T1000 (cell line): ENCODE data around the gene PKNOX2.

ENCODE experiments used
- DNase-seq: peaks from one replicate; lab custom pipeline; 2025; ENCODE audit warnings: mixed read lengths; lab: John Stamatoyannopoulos, UW

The PKNOX2 gene

GRCh38 chr11:125155100-125155444, 9.5 kb upstream of the PKNOX2 start:
- no peak for DNase-seq

GRCh38 chr11:125155767-125156166, 8.8 kb upstream of the PKNOX2 start:
- DNase-seq, result no peak

GRCh38 chr11:125156346-125157117, 8.0 kb upstream of the PKNOX2 start:
- DNase-seq, result no peak

GRCh38 chr11:125157118-125157733, 7.3 kb upstream of the PKNOX2 start:
- no peak for DNase-seq

- no peak for DNase-seq
These were observed 6.4 kb upstream of the PKNOX2 start for GRCh38 chr11:125157953-125158680.

GRCh38 chr11:125162743-125163142, 1.8 kb upstream of the PKNOX2 start:
- DNase-seq, result no peak

- no peak for DNase-seq
These were observed 1.0 kb upstream of the PKNOX2 start for GRCh38 chr11:125163431-125164063.

- no peak for DNase-seq
These were observed 495 bp upstream of the PKNOX2 start for GRCh38 chr11:125164091-125164421.

- DNase-seq, result no peak
These were observed 726 bp downstream of the PKNOX2 start for GRCh38 chr11:125165111-125165842.

GRCh38 chr11:125165843-125166763, 1.6 kb downstream of the PKNOX2 start:
- DNase-seq, result no peak

- DNase-seq, result no peak
These were observed 2.3 kb downstream of the PKNOX2 start for GRCh38 chr11:125166764-125167291.

- DNase-seq, result no peak
These were observed 2.9 kb downstream of the PKNOX2 start for GRCh38 chr11:125167292-125167953.

- no peak for DNase-seq
These were observed 3.6 kb downstream of the PKNOX2 start for GRCh38 chr11:125167954-125168835.

- DNase-seq, result no peak
These were observed 4.4 kb downstream of the PKNOX2 start for GRCh38 chr11:125168918-125169456.

GRCh38 chr11:125170001-125170509, 5.5 kb downstream of the PKNOX2 start:
- no peak for DNase-seq

- no peak for DNase-seq
These were observed 6.0 kb downstream of the PKNOX2 start for GRCh38 chr11:125170510-125171031.

- no peak for DNase-seq
These were observed 7.4 kb downstream of the PKNOX2 start for GRCh38 chr11:125171974-125172373.

- no peak for DNase-seq
These were observed 8.5 kb downstream of the PKNOX2 start for GRCh38 chr11:125173027-125173426.
